Measurements from ENCODE around the gene TM6SF1. TPM values are rescaled to one million over a fixed set of nuclear protein-coding genes. Genes with fewer than 3 reads are reported as not detected.
"Not testable (repeated sequence)": the region's sequence is repeated elsewhere in the genome, so short reads cannot be mapped to it uniquely, and the experiment has no call there.

Gene TM6SF1
- total RNA-seq, 1 donor from 2014 or later: not detected

DNA sequence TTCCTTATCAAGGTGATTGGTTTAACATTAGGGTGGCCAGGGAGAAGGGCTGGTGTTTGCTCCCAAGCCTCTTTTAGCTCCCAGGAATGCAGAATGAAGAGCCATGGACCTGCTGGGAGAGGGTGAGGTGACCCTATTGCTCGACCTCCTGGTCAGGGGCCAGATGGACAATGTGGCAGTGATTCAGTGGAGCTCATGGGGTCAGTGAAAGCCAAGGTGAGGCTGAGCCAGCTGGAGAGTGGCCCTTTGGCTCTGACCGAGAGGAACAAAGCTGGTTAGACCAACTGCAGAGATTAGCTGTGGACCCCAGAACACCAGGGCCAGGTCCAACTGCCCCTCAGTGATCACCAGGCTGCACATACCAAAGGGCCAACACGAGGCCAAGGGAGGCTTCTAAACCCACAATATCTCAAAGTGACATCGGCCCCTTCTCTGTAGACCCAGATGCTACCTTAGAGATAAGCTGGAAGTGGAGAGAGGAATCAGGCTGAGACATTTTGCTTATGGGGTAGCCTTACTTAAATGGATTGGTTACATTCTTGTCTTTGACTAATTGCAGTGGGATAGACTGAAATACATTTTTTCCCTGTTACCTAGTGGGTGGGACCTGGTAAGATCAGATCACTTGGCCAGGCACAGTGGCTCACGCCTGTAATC lies 24.6 kb upstream of the TM6SF1 start:
- TF ChIP-seq, protein P1, sequence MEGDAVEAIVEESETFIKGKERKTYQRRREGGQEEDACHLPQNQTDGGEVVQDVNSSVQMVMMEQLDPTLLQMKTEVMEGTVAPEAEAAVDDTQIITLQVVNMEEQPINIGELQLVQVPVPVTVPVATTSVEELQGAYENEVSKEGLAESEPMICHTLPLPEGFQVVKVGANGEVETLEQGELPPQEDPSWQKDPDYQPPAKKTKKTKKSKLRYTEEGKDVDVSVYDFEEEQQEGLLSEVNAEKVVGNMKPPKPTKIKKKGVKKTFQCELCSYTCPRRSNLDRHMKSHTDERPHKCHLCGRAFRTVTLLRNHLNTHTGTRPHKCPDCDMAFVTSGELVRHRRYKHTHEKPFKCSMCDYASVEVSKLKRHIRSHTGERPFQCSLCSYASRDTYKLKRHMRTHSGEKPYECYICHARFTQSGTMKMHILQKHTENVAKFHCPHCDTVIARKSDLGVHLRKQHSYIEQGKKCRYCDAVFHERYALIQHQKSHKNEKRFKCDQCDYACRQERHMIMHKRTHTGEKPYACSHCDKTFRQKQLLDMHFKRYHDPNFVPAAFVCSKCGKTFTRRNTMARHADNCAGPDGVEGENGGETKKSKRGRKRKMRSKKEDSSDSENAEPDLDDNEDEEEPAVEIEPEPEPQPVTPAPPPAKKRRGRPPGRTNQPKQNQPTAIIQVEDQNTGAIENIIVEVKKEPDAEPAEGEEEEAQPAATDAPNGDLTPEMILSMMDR (IDR thresholded peaks at IDR 0.05; ENCODE audit: unreplicated experiment): no peak
- H3K36me3 Mint-ChIP-seq (ENCODE audit: insufficient read depth): no peaks in the 10 kb centered on the region
- no peaks in the 10 kb centered on the region for H3K4me1 Mint-ChIP-seq (ENCODE audit: low read depth)
- H3K9me3 Mint-ChIP-seq (ENCODE audit: low read depth): no peaks in the 10 kb centered on the region
- no peak overlapping the region for H3K4me3 Mint-ChIP-seq (ENCODE audit: low read depth)
- no peak for DNase-seq (ENCODE audit: low spot score, unreplicated experiment)
- no peak overlapping the region for H3K27ac Mint-ChIP-seq
- peaks cover 18% of the 10 kb centered on the region for H3K27me3 Mint-ChIP-seq

DNA sequence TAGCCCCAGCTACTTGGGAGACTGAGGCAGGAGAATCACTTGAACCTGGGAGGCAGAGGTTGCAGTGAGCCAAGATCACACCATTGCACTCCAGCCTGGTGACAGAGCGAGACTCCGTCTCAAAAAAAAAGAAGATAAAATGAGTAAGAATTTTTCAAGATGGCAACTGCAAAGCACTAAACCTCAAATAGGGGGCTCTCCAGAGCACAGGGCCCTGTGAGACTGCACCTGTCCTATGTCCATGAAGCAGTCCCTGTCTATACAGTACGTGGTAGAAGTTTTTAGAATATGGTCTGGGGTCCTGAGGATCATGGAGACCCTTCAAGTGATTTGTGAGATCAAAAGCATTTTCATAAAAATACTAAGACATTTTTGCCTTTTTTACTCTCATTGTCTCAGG lies 22.0 kb upstream of the TM6SF1 start:
- H3K27ac Mint-ChIP-seq; H3K4me3 Mint-ChIP-seq (ENCODE audit: low read depth); H3K36me3 Mint-ChIP-seq (ENCODE audit: insufficient read depth); H3K27me3 Mint-ChIP-seq; DNase-seq (ENCODE audit: low spot score, unreplicated experiment); H3K9me3 Mint-ChIP-seq (ENCODE audit: low read depth); H3K4me1 Mint-ChIP-seq (ENCODE audit: low read depth): not testable (repeated sequence)

DNA sequence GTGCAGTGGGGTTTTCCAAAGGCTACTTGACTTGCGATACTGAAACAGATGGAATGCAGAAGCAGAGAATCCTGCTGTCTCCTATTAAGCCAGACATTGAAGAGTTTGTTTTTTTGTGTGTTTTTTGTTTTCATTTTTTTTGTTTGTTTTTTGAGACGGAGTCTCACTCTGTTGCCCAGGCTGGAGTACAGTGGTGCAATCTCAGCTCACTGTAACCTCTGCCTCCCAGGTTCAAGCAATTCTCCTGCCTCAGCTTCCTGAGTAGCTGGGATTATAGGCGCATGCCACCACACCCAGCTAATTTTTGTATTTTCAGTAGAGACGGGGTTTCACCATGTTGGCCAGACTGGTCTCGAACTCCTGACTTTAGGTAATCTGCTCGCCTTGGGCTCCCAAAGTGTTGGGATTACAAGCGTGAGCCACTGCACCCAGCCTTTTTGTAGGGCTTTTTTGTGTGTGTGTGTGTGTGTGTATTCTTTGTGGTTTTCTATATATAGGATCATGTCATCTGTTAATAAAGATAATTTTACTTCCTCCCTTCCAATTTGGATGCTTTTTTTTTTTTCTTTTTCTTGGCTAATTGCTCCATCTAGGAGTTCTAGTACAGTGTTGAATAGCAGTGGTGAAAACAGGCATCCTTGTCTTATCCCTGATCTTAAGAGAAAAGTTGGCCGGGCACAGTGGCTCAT lies 21.4 kb upstream of the TM6SF1 start:
- H3K4me1 Mint-ChIP-seq (ENCODE audit: low read depth); H3K4me3 Mint-ChIP-seq (ENCODE audit: low read depth); H3K36me3 Mint-ChIP-seq (ENCODE audit: insufficient read depth); DNase-seq (ENCODE audit: low spot score, unreplicated experiment); H3K27me3 Mint-ChIP-seq; H3K9me3 Mint-ChIP-seq (ENCODE audit: low read depth); H3K27ac Mint-ChIP-seq: not testable (repeated sequence)

DNA sequence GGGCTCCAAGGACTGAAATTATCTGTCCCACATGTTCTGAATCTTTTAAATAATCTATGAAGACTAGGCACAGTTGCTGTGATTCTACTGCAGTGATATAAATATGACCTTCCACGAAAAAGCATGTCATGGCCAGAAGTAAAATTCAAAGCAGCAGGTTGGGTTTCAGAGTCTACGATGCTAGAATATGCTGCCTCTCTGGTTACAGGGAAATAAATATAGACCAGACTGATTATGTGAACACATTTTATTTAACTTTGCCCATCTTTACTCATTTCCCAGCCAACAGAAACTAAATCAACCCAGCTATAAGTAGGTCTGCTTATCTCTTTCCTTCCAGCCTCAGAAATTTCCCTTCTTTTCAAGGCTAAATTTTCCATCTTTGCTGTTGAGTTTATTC lies 19.9 kb upstream of the TM6SF1 start:
- TF ChIP-seq, protein P1 (IDR thresholded peaks at IDR 0.05; ENCODE audit: unreplicated experiment): no peak

DNA sequence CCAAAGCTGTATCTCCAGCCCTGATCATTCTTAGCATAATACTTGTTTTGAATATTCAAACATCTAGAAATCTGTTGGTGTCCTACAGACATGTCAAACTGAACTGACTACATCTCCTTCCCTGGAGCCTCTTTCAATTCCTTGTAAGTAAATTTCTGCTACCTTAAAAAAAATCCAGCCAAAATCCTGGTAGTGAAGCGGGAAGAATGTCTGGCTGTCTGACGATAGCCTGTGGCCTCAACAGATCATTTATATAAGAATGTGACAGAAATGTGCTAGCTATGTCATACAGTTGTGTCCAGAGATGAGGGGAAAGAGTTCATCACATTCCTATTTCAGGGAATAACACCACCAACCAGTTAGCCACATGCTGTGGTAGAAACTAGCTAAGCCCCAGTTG lies 18.6 kb upstream of the TM6SF1 start:
- Mint-ChIP-seq H3K27me3 (peaks cover 13% of the 10 kb centered on the region), H3K27ac (no peak overlapping the region), H3K9me3 (ENCODE audit: low read depth) (no peaks in the 10 kb centered on the region), H3K36me3 (ENCODE audit: insufficient read depth) (no peaks in the 10 kb centered on the region), H3K4me1 (ENCODE audit: low read depth) (no peaks in the 10 kb centered on the region), H3K4me3 (ENCODE audit: low read depth) (no peak overlapping the region)
- TF ChIP-seq, protein P1 (IDR thresholded peaks at IDR 0.05; ENCODE audit: unreplicated experiment): no peak
- no peak for DNase-seq (ENCODE audit: low spot score, unreplicated experiment)

More for the DNA sequence above, 19.9 kb upstream of the TM6SF1 start:
- no peaks in the 10 kb centered on the region for H3K9me3 Mint-ChIP-seq (ENCODE audit: low read depth)
- H3K27ac Mint-ChIP-seq: no peak overlapping the region
- no peaks in the 10 kb centered on the region for H3K4me1 Mint-ChIP-seq (ENCODE audit: low read depth)
- peaks cover 13% of the 10 kb centered on the region for H3K27me3 Mint-ChIP-seq
- H3K4me3 Mint-ChIP-seq (ENCODE audit: low read depth): no peak overlapping the region
- H3K36me3 Mint-ChIP-seq (ENCODE audit: insufficient read depth): no peaks in the 10 kb centered on the region
- no peak for DNase-seq (ENCODE audit: low spot score, unreplicated experiment)

DNA sequence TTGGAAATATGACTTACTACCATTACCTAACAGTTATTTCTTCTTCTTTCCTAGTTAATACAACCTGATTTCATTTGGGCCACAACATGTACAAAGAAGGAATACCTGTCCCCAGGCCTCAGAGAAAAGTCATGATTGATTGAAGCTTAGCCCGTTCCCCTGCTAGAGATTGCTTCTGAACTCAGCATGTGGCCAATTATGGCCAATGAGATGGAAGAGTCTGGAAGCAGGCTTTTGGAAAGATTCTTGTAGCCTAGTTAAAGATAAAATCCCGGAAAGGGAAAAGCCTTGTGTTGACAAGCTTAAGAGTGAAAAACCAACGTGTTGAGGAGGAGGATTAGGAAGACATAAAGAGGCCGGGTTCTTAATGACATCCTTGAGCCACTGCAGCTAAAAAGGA lies 17.0 kb upstream of the TM6SF1 start:
- Mint-ChIP-seq H3K36me3 (ENCODE audit: insufficient read depth) (no peaks in the 10 kb centered on the region), H3K27me3 (peaks cover 13% of the 10 kb centered on the region), H3K4me3 (ENCODE audit: low read depth) (no peak overlapping the region), H3K4me1 (ENCODE audit: low read depth) (no peaks in the 10 kb centered on the region), H3K27ac (no peak overlapping the region), H3K9me3 (ENCODE audit: low read depth) (no peaks in the 10 kb centered on the region)
- TF ChIP-seq, protein P1 (IDR thresholded peaks at IDR 0.05; ENCODE audit: unreplicated experiment): no peak
- no peak for DNase-seq (ENCODE audit: low spot score, unreplicated experiment)

DNA sequence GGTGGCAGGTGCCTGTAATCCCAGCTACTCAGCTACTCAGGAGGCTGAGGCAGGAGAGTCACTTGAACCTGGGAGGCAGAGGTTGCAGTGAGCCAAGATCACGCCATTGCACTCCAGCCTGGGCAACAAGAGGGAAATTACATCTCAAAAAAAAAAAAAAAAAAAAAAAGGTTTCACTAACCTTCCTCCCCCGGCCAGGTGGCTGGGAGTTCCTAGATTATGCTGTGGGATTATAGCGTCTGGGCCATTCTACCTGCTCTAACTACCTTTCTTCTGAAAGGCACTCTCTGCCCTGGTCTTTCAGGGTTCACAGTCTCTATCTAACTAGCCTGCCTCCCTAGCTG lies 15.5 kb upstream of the TM6SF1 start:
- not testable (repeated sequence) for H3K9me3 Mint-ChIP-seq (ENCODE audit: low read depth); DNase-seq (ENCODE audit: low spot score, unreplicated experiment); H3K27ac Mint-ChIP-seq; H3K4me3 Mint-ChIP-seq (ENCODE audit: low read depth); H3K4me1 Mint-ChIP-seq (ENCODE audit: low read depth); H3K36me3 Mint-ChIP-seq (ENCODE audit: insufficient read depth)
- H3K27me3 Mint-ChIP-seq: peaks cover 17% of the 10 kb centered on the region
